PC-3 (cell line): ENCODE measurements around the gene MSX1.

Source experiments
- EZH2 ChIP-seq: fragments of 300-600 bp; sonication (generic); IDR thresholded peaks from one replicate; pipeline ENCODE4 v1.6.1; 2017; ENCODE audit warnings: antibody characterized with exemption, mild to moderate bottlenecking, low read length; ENCODE audit not compliant: unreplicated experiment
- EZH2phosphoT487 ChIP-seq: fragments of 300-600 bp; sonication (generic); IDR thresholded peaks from 2 replicates; pipeline ENCODE4 v1.6.1; 2018; ENCODE audit warnings: mild to moderate bottlenecking, antibody characterized with exemption, low read length, borderline replicate concordance
- TF ChIP-seq, protein P1 (sequence below): fragments of 300-600 bp; sonication (generic); conservative IDR thresholded peaks from 2 replicates; pipeline ENCODE4 v1.5.1; 2017; ENCODE audit warnings: antibody characterized with exemption, low read depth, mild to moderate bottlenecking, low read length

DNA sequence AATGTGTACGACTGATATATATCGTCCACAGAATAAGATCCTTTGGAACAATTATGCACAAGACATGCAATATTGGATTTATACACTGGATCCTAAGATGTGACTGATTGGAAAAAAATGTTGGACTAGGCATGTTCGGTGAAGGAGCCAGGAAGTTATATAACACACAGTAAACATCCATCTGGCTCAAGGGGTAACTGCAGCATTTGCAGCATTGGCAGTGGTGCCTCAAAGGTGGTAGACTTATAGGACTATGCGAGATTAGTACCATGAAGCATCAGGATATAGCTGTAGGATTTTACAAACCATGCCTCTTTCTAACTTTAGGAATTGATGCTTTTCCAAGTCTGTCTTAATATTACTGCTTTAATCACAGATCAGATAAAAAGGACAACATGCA lies 34.3 kb downstream of the MSX1 start:
- TF ChIP-seq, protein P1, sequence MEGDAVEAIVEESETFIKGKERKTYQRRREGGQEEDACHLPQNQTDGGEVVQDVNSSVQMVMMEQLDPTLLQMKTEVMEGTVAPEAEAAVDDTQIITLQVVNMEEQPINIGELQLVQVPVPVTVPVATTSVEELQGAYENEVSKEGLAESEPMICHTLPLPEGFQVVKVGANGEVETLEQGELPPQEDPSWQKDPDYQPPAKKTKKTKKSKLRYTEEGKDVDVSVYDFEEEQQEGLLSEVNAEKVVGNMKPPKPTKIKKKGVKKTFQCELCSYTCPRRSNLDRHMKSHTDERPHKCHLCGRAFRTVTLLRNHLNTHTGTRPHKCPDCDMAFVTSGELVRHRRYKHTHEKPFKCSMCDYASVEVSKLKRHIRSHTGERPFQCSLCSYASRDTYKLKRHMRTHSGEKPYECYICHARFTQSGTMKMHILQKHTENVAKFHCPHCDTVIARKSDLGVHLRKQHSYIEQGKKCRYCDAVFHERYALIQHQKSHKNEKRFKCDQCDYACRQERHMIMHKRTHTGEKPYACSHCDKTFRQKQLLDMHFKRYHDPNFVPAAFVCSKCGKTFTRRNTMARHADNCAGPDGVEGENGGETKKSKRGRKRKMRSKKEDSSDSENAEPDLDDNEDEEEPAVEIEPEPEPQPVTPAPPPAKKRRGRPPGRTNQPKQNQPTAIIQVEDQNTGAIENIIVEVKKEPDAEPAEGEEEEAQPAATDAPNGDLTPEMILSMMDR = no peak
- TF ChIP-seq EZH2phosphoT487 (no peak), EZH2 (no peak)
